Vagina (tissue), 2 donors: ENCODE data around the gene MAP4K4.

Experiments used
- POLR2A ChIP-seq, 2 donors: fragments of 450-650 bp; IDR thresholded peaks; one replicate each; pipeline ENCODE4 v1.6.1; 2017; ENCODE audit warnings: antibody characterized with exemption in 2 of 2, mild to moderate bottlenecking in 2 of 2, moderate library complexity in 2 of 2
- POLR2AphosphoS5 ChIP-seq, 2 donors: sonication (generic); formaldehyde crosslinking; IDR thresholded peaks; one replicate each; pipeline ENCODE4 v1.9.0; 2017; ENCODE audit warnings: antibody characterized with exemption in 2 of 2, mild to moderate bottlenecking in 2 of 2, low read depth in 1 of 2; ENCODE audit not compliant: insufficient read depth in 1 of 2
- TF ChIP-seq, protein P1 (sequence below), 3 experiments: fragments of 450-650 bp in 2 of 3; fragments of 200-600 bp in 1 of 3; sonication (generic) in 1 of 3; IDR thresholded peaks; one replicate each; pipeline ENCODE4 v1.5.1; 2017 to 2019; ENCODE audit warnings: antibody characterized with exemption in 3 of 3, mild to moderate bottlenecking in 2 of 3, moderate library complexity in 2 of 3

DNA sequence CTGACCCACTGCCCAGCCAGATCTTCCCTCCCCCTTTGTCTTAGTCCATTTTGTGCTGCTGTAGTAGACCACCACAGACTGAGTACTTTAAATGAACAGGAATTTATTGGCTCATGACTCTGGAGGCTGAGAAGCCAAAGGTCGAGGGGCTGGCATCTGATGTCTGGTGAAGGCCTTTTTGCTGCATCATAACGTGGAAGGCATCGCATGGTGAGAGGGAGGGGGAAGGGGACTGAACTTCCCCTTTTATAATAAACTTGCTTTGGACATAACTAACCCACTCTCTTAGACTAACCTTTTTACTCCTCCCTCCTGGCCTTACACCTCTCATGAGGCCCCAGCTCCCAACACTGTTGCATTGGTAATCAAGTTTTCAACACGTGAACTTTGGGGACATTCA, 83.8 kb downstream of the MAP4K4 start:
- TF ChIP-seq, protein P1, sequence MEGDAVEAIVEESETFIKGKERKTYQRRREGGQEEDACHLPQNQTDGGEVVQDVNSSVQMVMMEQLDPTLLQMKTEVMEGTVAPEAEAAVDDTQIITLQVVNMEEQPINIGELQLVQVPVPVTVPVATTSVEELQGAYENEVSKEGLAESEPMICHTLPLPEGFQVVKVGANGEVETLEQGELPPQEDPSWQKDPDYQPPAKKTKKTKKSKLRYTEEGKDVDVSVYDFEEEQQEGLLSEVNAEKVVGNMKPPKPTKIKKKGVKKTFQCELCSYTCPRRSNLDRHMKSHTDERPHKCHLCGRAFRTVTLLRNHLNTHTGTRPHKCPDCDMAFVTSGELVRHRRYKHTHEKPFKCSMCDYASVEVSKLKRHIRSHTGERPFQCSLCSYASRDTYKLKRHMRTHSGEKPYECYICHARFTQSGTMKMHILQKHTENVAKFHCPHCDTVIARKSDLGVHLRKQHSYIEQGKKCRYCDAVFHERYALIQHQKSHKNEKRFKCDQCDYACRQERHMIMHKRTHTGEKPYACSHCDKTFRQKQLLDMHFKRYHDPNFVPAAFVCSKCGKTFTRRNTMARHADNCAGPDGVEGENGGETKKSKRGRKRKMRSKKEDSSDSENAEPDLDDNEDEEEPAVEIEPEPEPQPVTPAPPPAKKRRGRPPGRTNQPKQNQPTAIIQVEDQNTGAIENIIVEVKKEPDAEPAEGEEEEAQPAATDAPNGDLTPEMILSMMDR (IDR thresholded peaks at IDR 0.05): no peak
- no peak for TF ChIP-seq POLR2AphosphoS5 (IDR thresholded peaks at IDR 0.05; ENCODE audit: insufficient read depth in 1 of 2, low read depth in 1 of 2)
- TF ChIP-seq POLR2A (IDR thresholded peaks at IDR 0.05): no peak
